ENCODE data around the gene N4BP2.
"Not testable (repeated sequence)": the region's sequence is repeated elsewhere in the genome, so short reads cannot be mapped to it uniquely, and the experiment has no call there.

N4BP2 gene

GRCh38 chr4:40059362-40059761, 2.7 kb downstream of the N4BP2 start:
- TF ChIP-seq POLR2AphosphoS5 (IDR thresholded peaks at IDR 0.05; ENCODE audit: borderline replicate concordance, low read depth, low read length) (no peak), EZH2 (IDR thresholded peaks at IDR 0.05) (no peak), FOXP2 (optimal IDR thresholded peaks at IDR 0.05; ENCODE audit: control extremely low read depth, extremely low read length, insufficient read depth) (no peak)
- H3K4me3 ChIP-seq, result no peak overlapping the region
- H3K9me3 ChIP-seq (ENCODE audit: low read depth, low read length), result no peaks in the 10 kb centered on the region
- H3K27ac ChIP-seq, result no peak overlapping the region
- no peak overlapping the region for H3K9ac ChIP-seq (ENCODE audit: insufficient read length)
- peaks cover 18% of the 10 kb centered on the region; the same call in 1 of the 2 replicates for H3K36me3 ChIP-seq (ENCODE audit: insufficient read depth, low read length)
- no peak for DNase-seq (ENCODE audit: low read depth, low spot score)

- Histone ChIP-seq H3K9me3 (ENCODE audit: low read depth, low read length) (no peaks in the 10 kb centered on the region), H3K4me3 (no peak overlapping the region), H3K36me3 (ENCODE audit: insufficient read depth, low read length) (peaks cover 21% of the 10 kb centered on the region; the same call in 1 of the 2 replicates), H3K27ac (peak overlapping the region; percentile 16; the same call in 1 of the 2 replicates), H3K9ac (ENCODE audit: insufficient read length) (no peak overlapping the region)
- TF ChIP-seq EZH2 (IDR thresholded peaks at IDR 0.05) (no peak), FOXP2 (optimal IDR thresholded peaks at IDR 0.05; ENCODE audit: control extremely low read depth, extremely low read length, insufficient read depth) (no peak), POLR2AphosphoS5 (IDR thresholded peaks at IDR 0.05; ENCODE audit: borderline replicate concordance, low read depth, low read length) (no peak)
- no peak for DNase-seq (ENCODE audit: low read depth, low spot score)
Measured at GRCh38 chr4:40065010-40065409, 8.4 kb downstream of the N4BP2 start.

- H3K9ac ChIP-seq (ENCODE audit: insufficient read length), result no peak overlapping the region
- H3K27ac ChIP-seq, result no peak overlapping the region
- DNase-seq (ENCODE audit: low read depth, low spot score), result no peak
- peaks cover 21% of the 10 kb centered on the region; the same call in 1 of the 2 replicates for H3K36me3 ChIP-seq (ENCODE audit: insufficient read depth, low read length)
- no peak overlapping the region for H3K4me3 ChIP-seq
- no peaks in the 10 kb centered on the region for H3K9me3 ChIP-seq (ENCODE audit: low read depth, low read length)
- no peak for TF ChIP-seq FOXP2 (optimal IDR thresholded peaks at IDR 0.05; ENCODE audit: control extremely low read depth, extremely low read length, insufficient read depth)
- TF ChIP-seq POLR2AphosphoS5 (IDR thresholded peaks at IDR 0.05; ENCODE audit: borderline replicate concordance, low read depth, low read length), result no peak
- TF ChIP-seq EZH2 (IDR thresholded peaks at IDR 0.05), result no peak
Measured at GRCh38 chr4:40066651-40067050, 10.0 kb downstream of the N4BP2 start.

GRCh38 chr4:40070387-40070786, 13.7 kb downstream of the N4BP2 start:
- no peak for TF ChIP-seq EZH2 (IDR thresholded peaks at IDR 0.05)
- no peak for TF ChIP-seq POLR2AphosphoS5 (IDR thresholded peaks at IDR 0.05; ENCODE audit: borderline replicate concordance, low read depth, low read length)
- TF ChIP-seq FOXP2 (optimal IDR thresholded peaks at IDR 0.05; ENCODE audit: control extremely low read depth, extremely low read length, insufficient read depth), result no peak
- H3K9ac ChIP-seq (ENCODE audit: insufficient read length), result no peak overlapping the region
- DNase-seq (ENCODE audit: low read depth, low spot score), result no peak
- H3K27ac ChIP-seq, result no peak overlapping the region
- H3K9me3 ChIP-seq (ENCODE audit: low read depth, low read length), result no peaks in the 10 kb centered on the region
- H3K36me3 ChIP-seq (ENCODE audit: insufficient read depth, low read length), result peaks cover 22% of the 10 kb centered on the region; the same call in 1 of the 2 replicates
- no peak overlapping the region for H3K4me3 ChIP-seq

GRCh38 chr4:40086421-40086820, 29.8 kb downstream of the N4BP2 start:
- peaks cover 13% of the 10 kb centered on the region; the same call in 1 of the 2 replicates for H3K36me3 ChIP-seq (ENCODE audit: insufficient read depth, low read length)
- H3K9me3 ChIP-seq (ENCODE audit: low read depth, low read length), result no peaks in the 10 kb centered on the region
- H3K9ac ChIP-seq (ENCODE audit: insufficient read length), result no peak overlapping the region
- DNase-seq (ENCODE audit: low read depth, low spot score), result no peak
- H3K27ac ChIP-seq, result no peak overlapping the region
- TF ChIP-seq POLR2AphosphoS5 (IDR thresholded peaks at IDR 0.05; ENCODE audit: borderline replicate concordance, low read depth, low read length), result no peak
- no peak overlapping the region for H3K4me3 ChIP-seq

GRCh38 chr4:40087799-40088366, 31.2 kb downstream of the N4BP2 start:
- H3K9me3 ChIP-seq (ENCODE audit: low read depth, low read length), result no peaks in the 10 kb centered on the region
- H3K27ac ChIP-seq, result no peak overlapping the region
- no peak overlapping the region for H3K9ac ChIP-seq (ENCODE audit: insufficient read length)
- no peak for DNase-seq (ENCODE audit: low read depth, low spot score)
- H3K36me3 ChIP-seq (ENCODE audit: insufficient read depth, low read length), result peaks cover 13% of the 10 kb centered on the region; the same call in 1 of the 2 replicates
- TF ChIP-seq EZH2 (IDR thresholded peaks at IDR 0.05) (no peak), FOXP2 (optimal IDR thresholded peaks at IDR 0.05; ENCODE audit: control extremely low read depth, extremely low read length, insufficient read depth) (no peak), POLR2AphosphoS5 (IDR thresholded peaks at IDR 0.05; ENCODE audit: borderline replicate concordance, low read depth, low read length) (no peak)
- no peak overlapping the region for H3K4me3 ChIP-seq

GRCh38 chr4:40093400-40093799, 36.8 kb downstream of the N4BP2 start:
- not testable (repeated sequence) for H3K27ac ChIP-seq; H3K9me3 ChIP-seq (ENCODE audit: low read depth, low read length); H3K9ac ChIP-seq (ENCODE audit: insufficient read length); H3K4me3 ChIP-seq; DNase-seq (ENCODE audit: low read depth, low spot score); H3K36me3 ChIP-seq (ENCODE audit: insufficient read depth, low read length)

- H3K9me3 ChIP-seq (ENCODE audit: low read depth, low read length), result no peaks in the 10 kb centered on the region
- no peak overlapping the region for H3K9ac ChIP-seq (ENCODE audit: insufficient read length)
- H3K27ac ChIP-seq, result no peak overlapping the region
- peaks cover 22% of the 10 kb centered on the region for H3K36me3 ChIP-seq (ENCODE audit: insufficient read depth, low read length)
- DNase-seq (ENCODE audit: low read depth, low spot score), result no peak
- no peak for TF ChIP-seq EZH2 (IDR thresholded peaks at IDR 0.05)
- TF ChIP-seq POLR2AphosphoS5 (IDR thresholded peaks at IDR 0.05; ENCODE audit: borderline replicate concordance, low read depth, low read length), result no peak
- no peak for TF ChIP-seq FOXP2 (optimal IDR thresholded peaks at IDR 0.05; ENCODE audit: control extremely low read depth, extremely low read length, insufficient read depth)
- H3K4me3 ChIP-seq, result no peak overlapping the region
Measured at GRCh38 chr4:40099010-40099409, 42.4 kb downstream of the N4BP2 start.

GRCh38 chr4:40107150-40107549, 50.5 kb downstream of the N4BP2 start:
- H3K9ac ChIP-seq (ENCODE audit: insufficient read length), result not testable (repeated sequence)

More at GRCh38 chr4:40107150-40107549, 50.5 kb downstream of the N4BP2 start:
- not testable (repeated sequence) for H3K4me3 ChIP-seq; DNase-seq (ENCODE audit: low read depth, low spot score); H3K9me3 ChIP-seq (ENCODE audit: low read depth, low read length); H3K27ac ChIP-seq
- peaks cover 41% of the 10 kb centered on the region for H3K36me3 ChIP-seq (ENCODE audit: insufficient read depth, low read length)

Measured in SK-N-MC (cell line).